ENCODE data around the gene SSH2. TPM values are rescaled to one million over a fixed set of nuclear protein-coding genes. Genes with fewer than 3 reads are reported as not detected.
"Not testable (repeated sequence)": the region's sequence is repeated elsewhere in the genome, so short reads cannot be mapped to it uniquely, and the experiment has no call there.

SSH2 gene
- total and polyA plus RNA-seq, 4 donors, result 7.5 to 14.1 (median 11.2) TPM

- Histone ChIP-seq H3K4me1 (ENCODE audit: control insufficient read depth in 4 of 4, insufficient read depth in 4 of 4, low read length in 3 of 4) (no peaks in the 10 kb centered on the region), H3K27ac (ENCODE audit: low read depth in 1 of 2, low read length in 2 of 2) (no peak within 1 kb of the TSS), H3K4me3 (ENCODE audit: low read depth in 1 of 3, low read length in 3 of 3) (no peak within 1 kb of the TSS), H3K9ac (ENCODE audit: low read depth in 1 of 2, low read length in 2 of 2) (no peak within 1 kb of the TSS), H3K36me3 (ENCODE audit: control insufficient read depth in 4 of 4, insufficient read depth in 3 of 4, low read depth in 1 of 4, low read length in 3 of 4) (no peaks in the 10 kb centered on the region), H3K9me3 (ENCODE audit: control insufficient read depth in 4 of 4, low read length in 3 of 4) (no peaks in the 10 kb centered on the region), H3K27me3 (ENCODE audit: control insufficient read depth in 4 of 4, insufficient read depth in 4 of 4, low read length in 3 of 4) (no peaks in the 10 kb centered on the region)
- TF ChIP-seq FOXA1 (IDR thresholded peaks at IDR 0.05), result no peak
- no peak for DNase-seq (ENCODE audit: low spot score)
- 73% methylated on average over 1 of the region's 1 CpG for WGBS
Measured at GRCh38 chr17:29941334-29941733, 11.3 kb upstream of the SSH2 start, which contains the start of gene EFCAB5. EFCAB5 (plus strand) TSS chr17:29941634; CDS start chr17:29941797, 163 bp downstream.

- DNase-seq (ENCODE audit: low spot score), result no peak
- no peak for TF ChIP-seq MAX (IDR thresholded peaks at IDR 0.05)
- TF ChIP-seq FOXA1 (IDR thresholded peaks at IDR 0.05), result no peak
- TF ChIP-seq HNF4A (conservative IDR thresholded peaks at IDR 0.05), result no peak
- no peak for TF ChIP-seq GABPA (IDR thresholded peaks at IDR 0.05 in 1 of 2, conservative IDR thresholded peaks at IDR 0.05 in 1 of 2)
- no peak for TF ChIP-seq CTCF (IDR thresholded peaks at IDR 0.05; ENCODE audit: low read depth, low read length, missing input control)
- TF ChIP-seq SP1 (IDR thresholded peaks at IDR 0.05), result no peak
- no peak for TF ChIP-seq RAD21 (IDR thresholded peaks at IDR 0.05)
- H3K4me3 ChIP-seq (ENCODE audit: low read depth in 1 of 3, low read length in 3 of 3), result no peak overlapping the region
- no peak overlapping the region for H3K27ac ChIP-seq (ENCODE audit: low read depth in 1 of 2, low read length in 2 of 2)
- no peaks in the 10 kb centered on the region for H3K27me3 ChIP-seq (ENCODE audit: control insufficient read depth in 4 of 4, insufficient read depth in 4 of 4, low read length in 3 of 4)
- WGBS, result 74% methylated on average over 2 of the region's 2 CpGs
- no peaks in the 10 kb centered on the region for H3K9me3 ChIP-seq (ENCODE audit: control insufficient read depth in 4 of 4, low read length in 3 of 4)
- no peaks in the 10 kb centered on the region for H3K36me3 ChIP-seq (ENCODE audit: control insufficient read depth in 4 of 4, insufficient read depth in 3 of 4, low read depth in 1 of 4, low read length in 3 of 4)
- peaks cover 0 to 1% (median 0%) of the 10 kb centered on the region in 4 donors for H3K4me1 ChIP-seq (ENCODE audit: control insufficient read depth in 4 of 4, insufficient read depth in 4 of 4, low read length in 3 of 4)
- H3K9ac ChIP-seq (ENCODE audit: low read depth in 1 of 2, low read length in 2 of 2), result no peak overlapping the region
Measured at GRCh38 chr17:29936724-29937123, 6.7 kb upstream of the SSH2 start.

GRCh38 chr17:29935909-29936308 is 5.9 kb upstream of the SSH2 start:
- not testable (repeated sequence) for H3K27me3 ChIP-seq (ENCODE audit: control insufficient read depth in 4 of 4, insufficient read depth in 4 of 4, low read length in 3 of 4); H3K9me3 ChIP-seq (ENCODE audit: control insufficient read depth in 4 of 4, low read length in 3 of 4); DNase-seq (ENCODE audit: low spot score); H3K9ac ChIP-seq (ENCODE audit: low read depth in 1 of 2, low read length in 2 of 2); H3K27ac ChIP-seq (ENCODE audit: low read depth in 1 of 2, low read length in 2 of 2); H3K4me3 ChIP-seq (ENCODE audit: low read depth in 1 of 3, low read length in 3 of 3); H3K4me1 ChIP-seq (ENCODE audit: control insufficient read depth in 4 of 4, insufficient read depth in 4 of 4, low read length in 3 of 4); H3K36me3 ChIP-seq (ENCODE audit: control insufficient read depth in 4 of 4, insufficient read depth in 3 of 4, low read depth in 1 of 4, low read length in 3 of 4)
- WGBS, result 84% methylated on average over 3 of the region's 3 CpGs

DNA sequence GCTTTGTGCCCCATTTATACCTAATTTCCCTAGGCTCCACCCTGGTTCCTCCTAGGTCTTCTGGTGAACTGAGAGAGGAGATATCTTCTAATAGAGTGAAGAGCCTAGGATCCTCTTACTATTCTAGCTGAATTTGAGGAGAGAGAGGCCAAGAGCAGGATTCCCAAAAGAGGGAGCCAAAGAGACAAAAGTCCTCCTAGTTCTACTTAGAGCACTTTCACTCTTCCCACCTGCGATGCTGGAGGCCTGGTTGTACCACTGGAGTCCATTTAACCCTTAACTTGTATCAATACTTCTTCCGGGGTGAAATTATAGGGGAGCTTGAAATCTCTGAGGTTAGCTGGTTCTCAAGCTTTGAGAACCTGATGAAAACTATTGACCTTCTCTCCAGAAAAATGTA is 3.4 kb upstream of the SSH2 start:
- TF ChIP-seq HNF4A (conservative IDR thresholded peaks at IDR 0.05) (peak in 1 of 2 donors; percentile 29), RAD21 (IDR thresholded peaks at IDR 0.05) (peak; percentile 30 to 54), CTCF (IDR thresholded peaks at IDR 0.05; ENCODE audit: low read depth, low read length, missing input control) (peak; percentile 9), HNF4G (IDR thresholded peaks at IDR 0.05) (no peak)
- DNase-seq (ENCODE audit: low spot score), result no peak

More for the DNA sequence above, 3.4 kb upstream of the SSH2 start:
- Histone ChIP-seq H3K9me3 (ENCODE audit: control insufficient read depth in 4 of 4, low read length in 3 of 4) (no peaks in the 10 kb centered on the region), H3K4me3 (ENCODE audit: low read depth in 1 of 3, low read length in 3 of 3) (no peak overlapping the region), H3K27me3 (ENCODE audit: control insufficient read depth in 4 of 4, insufficient read depth in 4 of 4, low read length in 3 of 4) (no peaks in the 10 kb centered on the region), H3K4me1 (ENCODE audit: control insufficient read depth in 4 of 4, insufficient read depth in 4 of 4, low read length in 3 of 4) (peaks cover 0 to 26% (median 17%) of the 10 kb centered on the region in 4 donors), H3K9ac (ENCODE audit: low read depth in 1 of 2, low read length in 2 of 2) (no peak overlapping the region), H3K36me3 (ENCODE audit: control insufficient read depth in 4 of 4, insufficient read depth in 3 of 4, low read depth in 1 of 4, low read length in 3 of 4) (no peaks in the 10 kb centered on the region), H3K27ac (ENCODE audit: low read depth in 1 of 2, low read length in 2 of 2) (no peak overlapping the region)
- WGBS, result 28% methylated on average over 2 of the region's 2 CpGs
